T-helper 22 cell (primary cell): Measurements from ENCODE around the gene CTDP1.

Experiments
- DNase-seq: peaks from one replicate; pipeline ENCODE4 v3.0.0-alpha.2; 2020; ENCODE audit warnings: low read depth

Gene CTDP1

DNA sequence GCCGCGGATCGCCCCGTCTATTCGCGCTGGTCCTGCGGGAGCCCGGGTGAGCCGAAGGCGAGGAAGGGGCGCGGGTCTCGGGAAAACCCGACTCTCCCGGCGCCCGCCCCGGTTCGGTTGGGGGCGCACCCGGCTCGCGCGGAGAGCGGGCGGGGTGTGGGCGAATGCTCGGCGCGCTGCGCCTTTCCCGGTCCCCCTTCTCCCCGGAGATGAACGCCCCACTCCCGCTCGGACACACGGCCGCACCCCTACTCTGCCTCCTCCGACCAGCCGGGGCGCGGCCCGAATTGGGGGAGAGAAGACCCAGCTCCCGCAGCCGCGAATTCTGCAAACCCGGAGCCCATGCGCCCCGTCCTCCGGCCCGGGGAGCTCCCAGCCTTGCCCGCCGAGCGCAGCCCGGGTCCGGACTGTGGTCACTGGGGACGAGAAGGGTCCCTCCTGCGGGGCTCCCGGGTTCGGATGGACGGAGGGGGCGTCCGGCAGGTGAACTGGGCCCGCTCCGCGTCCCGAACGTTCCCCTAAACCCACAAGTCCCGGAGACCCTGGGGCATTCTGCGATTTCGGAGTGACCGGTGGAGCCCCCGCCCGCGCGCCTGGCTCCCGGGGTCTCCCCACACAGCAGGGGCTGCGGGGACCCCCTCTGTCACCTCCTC, 118.9 kb downstream of the CTDP1 start:
- no peak for DNase-seq

DNA sequence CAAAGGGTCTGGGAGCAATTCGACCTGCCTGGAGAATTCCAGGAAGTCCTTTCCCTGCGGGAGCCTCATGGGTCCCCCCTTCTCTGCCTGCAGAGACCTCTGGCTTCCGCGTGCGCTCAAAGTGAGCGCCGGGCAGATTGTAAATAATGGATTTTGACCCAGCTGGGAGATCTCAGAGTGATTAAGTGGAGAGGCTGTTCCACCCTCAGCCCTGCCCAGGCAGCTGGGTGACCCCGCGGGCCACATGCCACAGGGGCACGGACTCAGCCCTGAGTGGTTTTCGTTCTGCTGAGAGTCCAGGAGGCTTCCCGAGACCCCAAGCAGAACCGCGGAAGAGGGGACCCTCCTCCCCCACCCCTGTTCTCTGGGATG, 119.4 kb downstream of the CTDP1 start:
- no peak for DNase-seq

DNA sequence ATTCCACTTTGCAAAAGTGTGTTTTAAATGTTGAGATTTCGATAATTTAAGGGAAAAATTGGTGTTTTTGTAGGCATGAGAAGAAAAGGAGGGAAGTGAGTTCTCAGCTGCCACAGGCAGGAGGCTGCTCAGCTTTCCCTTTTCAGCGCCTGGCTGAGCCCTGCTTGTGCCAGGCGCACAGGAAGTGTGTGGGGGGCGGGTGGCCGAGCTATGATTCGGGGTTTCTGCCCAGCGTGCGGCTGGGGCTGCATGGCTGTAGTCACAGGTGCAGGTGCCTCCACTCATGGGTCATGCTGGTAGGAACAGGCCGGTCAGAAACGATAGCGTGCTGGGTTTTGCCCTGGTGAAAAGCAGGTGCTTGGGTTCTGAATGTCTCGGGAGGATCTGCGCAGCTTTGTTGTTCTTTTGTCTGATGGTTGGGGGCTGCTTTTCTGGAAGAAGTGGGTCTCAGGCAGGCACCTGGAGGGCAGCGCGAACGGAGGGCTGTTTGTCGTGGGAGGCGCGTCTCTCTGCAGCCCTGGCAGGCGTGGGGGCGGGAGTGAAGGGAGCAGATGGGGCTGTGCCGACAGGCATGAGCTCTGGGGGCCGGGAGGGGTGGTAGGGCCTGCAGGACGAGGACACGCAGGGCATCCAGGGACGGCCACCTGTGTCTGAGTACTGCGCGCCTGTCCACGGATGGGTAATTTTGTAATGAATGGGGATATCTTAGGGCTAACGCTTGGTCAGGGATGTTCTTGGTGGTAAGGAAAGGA, 120.2 kb downstream of the CTDP1 start:
- no peak for DNase-seq

DNA sequence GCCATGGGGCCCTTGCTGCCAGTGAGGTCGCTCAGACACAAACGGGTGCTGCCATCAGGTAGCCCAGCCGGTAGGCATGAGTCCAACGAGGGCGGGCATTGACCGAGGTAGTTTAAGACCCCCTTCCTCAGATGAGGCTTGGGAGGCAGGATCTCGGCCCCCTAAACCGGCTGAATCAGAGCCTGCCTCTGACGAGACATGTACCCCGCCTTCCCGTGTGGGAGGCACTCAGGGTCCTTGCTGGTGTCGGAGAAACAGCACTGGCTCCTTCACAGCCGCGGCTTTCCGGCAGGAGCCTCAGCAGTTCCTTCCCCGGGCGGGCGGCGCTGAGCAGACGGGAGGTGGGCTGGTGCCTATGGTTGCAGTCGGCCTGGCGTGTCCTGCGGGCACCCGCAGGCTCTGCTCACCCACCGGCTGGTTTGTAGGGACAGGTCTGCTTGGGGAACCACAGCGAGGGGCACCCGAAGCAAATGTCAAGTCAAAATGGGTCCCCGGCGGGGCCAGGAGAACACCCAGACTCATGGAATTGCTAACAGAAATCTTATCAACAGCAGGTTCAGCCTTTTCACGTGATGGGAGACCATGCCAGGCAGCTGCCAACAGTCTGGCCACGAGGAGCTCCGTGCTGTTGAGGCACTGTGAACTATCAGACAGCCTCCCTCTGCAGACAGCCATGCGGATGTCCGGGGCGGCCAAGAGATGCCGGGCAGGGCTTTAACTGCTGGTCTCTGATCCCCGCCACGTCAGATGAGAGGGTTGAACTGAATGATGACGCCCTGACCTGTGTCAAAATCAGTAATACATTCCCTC, 121.0 kb downstream of the CTDP1 start:
- DNase-seq, result no peak

DNA sequence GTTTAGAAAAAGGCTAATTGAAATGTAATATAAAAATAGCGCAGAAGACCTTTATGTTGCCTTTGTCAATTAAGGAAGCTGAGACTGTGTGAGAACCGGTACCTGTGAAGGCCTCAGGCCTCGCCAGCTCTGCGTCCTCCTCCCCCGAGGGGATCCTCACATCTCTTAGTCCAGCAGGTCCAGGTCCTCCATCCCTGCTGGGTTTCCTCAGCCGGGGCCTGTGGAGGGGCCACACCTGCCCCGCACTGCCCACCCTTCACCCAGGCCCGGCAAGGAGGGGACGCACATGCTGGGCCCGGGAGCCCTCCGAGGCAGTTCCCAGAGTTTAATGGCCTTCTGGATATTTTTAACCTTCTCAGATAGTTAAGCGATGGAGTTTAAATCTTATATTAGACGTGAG, 121.6 kb downstream of the CTDP1 start:
- DNase-seq, result no peak

DNA sequence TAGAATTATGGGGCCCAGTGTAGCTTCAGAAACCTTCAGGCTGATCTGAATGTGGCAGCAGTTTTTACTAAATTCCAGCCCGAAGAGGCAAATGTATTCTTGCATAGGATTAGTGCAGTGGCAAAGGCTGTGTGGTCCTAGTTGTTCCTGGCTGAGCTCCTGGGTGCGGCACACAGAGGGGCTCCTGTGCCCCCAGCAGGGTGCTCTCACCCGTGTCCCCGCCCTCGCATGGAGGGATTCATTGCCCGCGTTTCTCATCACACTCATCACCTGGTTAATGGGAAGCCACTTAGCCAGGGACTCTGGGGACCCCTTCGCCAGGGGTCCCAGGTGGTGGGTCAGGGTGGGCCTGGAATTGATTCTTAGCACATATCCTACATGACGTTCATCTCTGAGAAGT, 122.0 kb downstream of the CTDP1 start:
- DNase-seq, result no peak

DNA sequence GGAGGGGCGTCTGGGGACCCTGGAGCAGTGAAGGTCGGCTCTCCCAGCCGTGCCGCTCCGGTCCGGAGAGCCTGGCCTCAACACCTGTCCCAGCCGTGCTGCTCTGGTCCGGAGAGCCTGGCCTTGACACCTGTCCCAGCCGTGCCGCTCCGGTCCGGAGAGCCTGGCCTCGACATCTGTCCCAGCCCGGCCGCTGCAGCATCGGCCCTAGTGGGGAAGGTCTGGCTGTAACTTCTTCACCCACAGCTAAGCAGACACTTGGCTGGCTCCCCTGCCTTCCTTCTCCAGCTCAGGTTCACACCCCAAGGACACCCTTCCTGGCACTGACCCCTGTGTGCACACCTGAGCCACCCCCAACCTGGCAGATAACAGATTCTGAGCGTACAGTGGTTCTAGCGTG, 122.7 kb downstream of the CTDP1 start:
- no peak for DNase-seq

DNA sequence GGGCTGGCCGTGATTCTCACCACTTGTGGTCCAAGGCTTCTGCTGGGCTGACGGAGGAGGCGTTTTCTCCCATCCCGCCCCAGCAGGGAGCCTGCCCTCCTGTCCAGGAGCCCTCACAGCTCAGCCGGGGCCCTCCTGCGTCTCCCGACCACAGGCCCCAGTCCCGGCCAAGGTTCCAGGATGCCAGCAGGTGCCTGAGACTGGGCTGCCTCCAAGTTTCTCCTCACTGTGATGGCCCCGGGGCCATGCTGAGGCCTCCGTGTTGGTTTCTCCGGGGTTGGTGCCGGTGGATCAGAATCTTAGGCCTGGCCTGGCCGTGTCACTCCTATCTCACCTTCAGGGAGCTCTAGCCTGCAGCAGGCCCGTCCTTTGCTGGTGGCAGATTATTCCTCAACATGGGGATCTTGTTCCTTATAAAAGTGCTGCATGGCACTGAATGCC, 124.0 kb downstream of the CTDP1 start:
- no peak for DNase-seq
